ENCODE results near the gene ACOT7. TPM values are rescaled to one million over a fixed set of nuclear protein-coding genes. Genes with fewer than 3 reads are reported as not detected.

The ACOT7 gene
- total and polyA plus RNA-seq, 2 donors from 2014 or later, result 23.0 to 135 TPM

GRCh38 chr1:6248932-6249738 is 144.4 kb downstream of the ACOT7 start:
- DNase-seq, result peak in 4 of 5 donors; percentile 43 to 84 (median 70)
- Histone ChIP-seq H3K4me3 (ENCODE audit: low read length in 3 of 3) (no peak overlapping the region), H3K36me3 (ENCODE audit: control insufficient read depth in 2 of 3, insufficient read depth in 3 of 3, low read length in 3 of 3) (no peaks in the 10 kb centered on the region), H3K27ac (ENCODE audit: low read depth in 2 of 2, low read length in 2 of 2) (no peak overlapping the region), H3K9ac (ENCODE audit: low read length in 3 of 3) (no peak overlapping the region), H3K27me3 (ENCODE audit: control insufficient read depth, insufficient read depth, low read length) (peaks cover 8% of the 10 kb centered on the region), H3K4me1 (ENCODE audit: control insufficient read depth in 2 of 3, insufficient read depth in 2 of 3, low read depth in 1 of 3, low read length in 3 of 3) (peaks cover 0 to 4% (median 0%) of the 10 kb centered on the region in 3 donors), H3K9me3 (ENCODE audit: control insufficient read depth in 2 of 3, insufficient read depth in 1 of 3, low read length in 3 of 3) (no peaks in the 10 kb centered on the region)
- TF ChIP-seq, protein P1, sequence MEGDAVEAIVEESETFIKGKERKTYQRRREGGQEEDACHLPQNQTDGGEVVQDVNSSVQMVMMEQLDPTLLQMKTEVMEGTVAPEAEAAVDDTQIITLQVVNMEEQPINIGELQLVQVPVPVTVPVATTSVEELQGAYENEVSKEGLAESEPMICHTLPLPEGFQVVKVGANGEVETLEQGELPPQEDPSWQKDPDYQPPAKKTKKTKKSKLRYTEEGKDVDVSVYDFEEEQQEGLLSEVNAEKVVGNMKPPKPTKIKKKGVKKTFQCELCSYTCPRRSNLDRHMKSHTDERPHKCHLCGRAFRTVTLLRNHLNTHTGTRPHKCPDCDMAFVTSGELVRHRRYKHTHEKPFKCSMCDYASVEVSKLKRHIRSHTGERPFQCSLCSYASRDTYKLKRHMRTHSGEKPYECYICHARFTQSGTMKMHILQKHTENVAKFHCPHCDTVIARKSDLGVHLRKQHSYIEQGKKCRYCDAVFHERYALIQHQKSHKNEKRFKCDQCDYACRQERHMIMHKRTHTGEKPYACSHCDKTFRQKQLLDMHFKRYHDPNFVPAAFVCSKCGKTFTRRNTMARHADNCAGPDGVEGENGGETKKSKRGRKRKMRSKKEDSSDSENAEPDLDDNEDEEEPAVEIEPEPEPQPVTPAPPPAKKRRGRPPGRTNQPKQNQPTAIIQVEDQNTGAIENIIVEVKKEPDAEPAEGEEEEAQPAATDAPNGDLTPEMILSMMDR (IDR thresholded peaks at IDR 0.05; ENCODE audit: borderline replicate concordance, extremely low read depth, insufficient read depth), result no peak
- intact Hi-C loops (cut with DNase I), result loop anchor here (10.0 kb wide), 1 partner anchor 194 kb away; no protein-coding TSS in a partner anchor
- FAIRE-seq, result no peak

DNA sequence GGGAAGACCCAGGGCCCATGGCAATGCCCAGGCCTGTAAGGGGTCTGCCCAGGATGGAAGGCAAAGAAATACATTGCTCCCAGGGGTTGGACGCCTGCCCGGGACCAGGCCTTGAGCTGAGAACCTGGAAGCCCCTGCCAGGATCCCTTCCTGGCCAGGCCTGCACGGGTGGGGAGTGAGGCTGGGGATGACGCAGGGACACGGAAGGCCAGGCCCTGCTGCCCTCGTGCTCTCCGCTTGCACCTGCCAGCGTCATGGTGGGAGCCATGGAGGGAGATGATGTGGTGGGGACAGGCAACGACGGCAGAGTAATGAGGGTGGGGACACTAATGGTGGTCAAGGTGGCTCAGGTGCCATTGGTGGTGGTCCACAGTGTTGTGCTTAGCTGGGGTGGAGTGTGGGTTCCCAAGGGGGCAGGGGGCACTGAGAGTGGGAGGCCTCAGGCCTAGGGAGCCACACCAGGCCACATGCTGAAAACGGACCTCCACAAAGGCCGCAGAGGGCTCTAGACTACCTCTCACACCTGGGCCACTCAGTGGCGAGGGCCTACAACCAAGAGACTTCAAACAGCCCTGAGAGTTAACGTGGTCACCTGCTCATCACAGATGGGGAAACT is 145.3 kb downstream of the ACOT7 start:
- FAIRE-seq (no peak), DNase-seq (peak in 2 of 5 donors; percentile 47 to 74)
- no peak overlapping the region for H3K4me3 ChIP-seq (ENCODE audit: low read length in 3 of 3)
- H3K9ac ChIP-seq (ENCODE audit: low read length in 3 of 3), result no peak overlapping the region
- intact Hi-C loops (cut with DNase I), result loop anchor here (10.0 kb wide), 1 partner anchor 193 kb away; no protein-coding TSS in a partner anchor
- H3K36me3 ChIP-seq (ENCODE audit: control insufficient read depth in 2 of 3, insufficient read depth in 3 of 3, low read length in 3 of 3), result no peaks in the 10 kb centered on the region
- peaks cover 16% of the 10 kb centered on the region for H3K27me3 ChIP-seq (ENCODE audit: control insufficient read depth, insufficient read depth, low read length)
- no peaks in the 10 kb centered on the region for H3K9me3 ChIP-seq (ENCODE audit: control insufficient read depth in 2 of 3, insufficient read depth in 1 of 3, low read length in 3 of 3)
- TF ChIP-seq, protein P1 (IDR thresholded peaks at IDR 0.05; ENCODE audit: borderline replicate concordance, extremely low read depth, insufficient read depth), result no peak
- H3K4me1 ChIP-seq (ENCODE audit: control insufficient read depth in 2 of 3, insufficient read depth in 2 of 3, low read depth in 1 of 3, low read length in 3 of 3), result peaks cover 0 to 4% (median 0%) of the 10 kb centered on the region in 3 donors
- no peak overlapping the region for H3K27ac ChIP-seq (ENCODE audit: low read depth in 2 of 2, low read length in 2 of 2)

- H3K27me3 ChIP-seq (ENCODE audit: control insufficient read depth, insufficient read depth, low read length), result peaks cover 22% of the 10 kb centered on the region
- H3K4me1 ChIP-seq (ENCODE audit: control insufficient read depth in 2 of 3, insufficient read depth in 2 of 3, low read depth in 1 of 3, low read length in 3 of 3), result peaks cover 0 to 4% (median 0%) of the 10 kb centered on the region in 3 donors
- DNase-seq, result peak in 2 of 5 donors; percentile 53 to 63
Measured at GRCh38 chr1:6247651-6248050, 145.9 kb downstream of the ACOT7 start.

More at GRCh38 chr1:6247651-6248050, 145.9 kb downstream of the ACOT7 start:
- H3K9me3 ChIP-seq (ENCODE audit: control insufficient read depth in 2 of 3, insufficient read depth in 1 of 3, low read length in 3 of 3), result no peaks in the 10 kb centered on the region
- no peak for FAIRE-seq
- no peak overlapping the region for H3K9ac ChIP-seq (ENCODE audit: low read length in 3 of 3)
- TF ChIP-seq, protein P1 (IDR thresholded peaks at IDR 0.05; ENCODE audit: borderline replicate concordance, extremely low read depth, insufficient read depth), result no peak
- intact Hi-C loops (cut with DNase I), result loop anchor here (10.0 kb wide), 1 partner anchor 193 kb away; no protein-coding TSS in a partner anchor
- no peak overlapping the region for H3K4me3 ChIP-seq (ENCODE audit: low read length in 3 of 3)
- H3K27ac ChIP-seq (ENCODE audit: low read depth in 2 of 2, low read length in 2 of 2), result no peak overlapping the region
- H3K36me3 ChIP-seq (ENCODE audit: control insufficient read depth in 2 of 3, insufficient read depth in 3 of 3, low read length in 3 of 3), result no peaks in the 10 kb centered on the region

All from kidney (tissue), 14 donors.